ENCODE results near the gene CAPN11. TPM values are rescaled to one million over a fixed set of nuclear protein-coding genes. Genes with fewer than 3 reads are reported as not detected.

CAPN11 gene
- total and polyA plus RNA-seq, 10 of the 15 experiments (the other 5 are each of a cell fraction or from before 2014, with no cell fraction given): 0.05 to 0.44 (median 0.31) TPM

GRCh38 chr6:44219815-44220784 lies 61.5 kb downstream of the CAPN11 start:
- no peaks in the 10 kb centered on the region for H3K36me3 ChIP-seq (ENCODE audit: control insufficient read depth in 2 of 2, insufficient read depth in 2 of 2, low read length in 1 of 2)
- peak overlapping the region; percentile 71; the same call in 1 of the 2 replicates for H3K9ac ChIP-seq (ENCODE audit: control insufficient read depth, insufficient read depth, low read length)
- H2AFZ ChIP-seq (ENCODE audit: control insufficient read depth, low read depth, low read length): peak overlapping the region; percentile 37
- RAD21 ChIA-PET (ENCODE audit: unreplicated experiment): interaction anchor here (1.0 to 3.1 kb wide), 7 partner anchors 11 to 45 kb away, joined by 3 to 14 read pairs (median 6); partner anchors contain the start of gene HSP90AB1
- H4K20me1 ChIP-seq (ENCODE audit: control insufficient read depth, insufficient read depth): no peaks in the 10 kb centered on the region
- POLR2A ChIA-PET: interaction anchor here (0.6 to 7.0 kb wide), 13 partner anchors 17 to 591 kb away, joined by 3 to 63 read pairs (median 6); partner anchors contain the start of genes GTPBP2, HSP90AB1 and SLC35B2
- peaks cover 42% of the 10 kb centered on the region for H3K4me1 ChIP-seq (ENCODE audit: control insufficient read depth, insufficient read depth, low read length)
- H3K27me3 ChIP-seq (replicated peaks in 1 of 2; ENCODE audit: control insufficient read depth in 2 of 2, insufficient read depth in 2 of 2, low read length in 1 of 2): no peaks in the 10 kb centered on the region
- H3K4me3 ChIP-seq: peak overlapping the region; percentile 58; the same call in 1 of the 2 replicates
- no peaks in the 10 kb centered on the region for H3K9me3 ChIP-seq (replicated peaks; ENCODE audit: control insufficient read depth, insufficient read depth, low read length)
- in situ Hi-C loops (cut with MboI): no loop called here
- peak overlapping the region; percentile 66 for H3K4me2 ChIP-seq (ENCODE audit: control insufficient read depth, insufficient read depth)
- peak overlapping the region; percentile 62 for H3K27ac ChIP-seq (ENCODE audit: control insufficient read depth, insufficient read depth)
- 61% methylated on average over 21 of the region's 28 CpGs for WGBS (ENCODE audit: insufficient coverage, insufficient replicate concordance, low lambda C conversion rate, missing lambda C conversion rate)
- ATAC-seq (no peak), FAIRE-seq (no peak), DNase-seq (ENCODE audit: low read depth, low spot score) (no peak)
- peaks cover 17% of the 10 kb centered on the region for H3K79me2 ChIP-seq (ENCODE audit: control insufficient read depth, insufficient read depth, low read length)
- SMC1A ChIA-PET (ENCODE audit: uncharacterized antibody, unreplicated experiment): interaction anchor here (1.3 to 1.9 kb wide), 4 partner anchors 17 to 117 kb away, joined by 3 to 10 read pairs (median 4); partner anchors contain the start of gene HSP90AB1
- BruUV-seq (replicated peaks): no TSS peak
- CTCF ChIA-PET: interaction anchor here (1.0 to 4.2 kb wide), 9 partner anchors 15 to 103 kb away, joined by 3 to 22 read pairs (median 4); no protein-coding TSS in a partner anchor
- intact Hi-C loops (cut with micrococcal nuclease; ENCODE audit: unreplicated experiment): loop anchor here (2.0 kb wide), 1 partner anchor 43 kb away; no protein-coding TSS in a partner anchor
- TF ChIP-seq TARDBP (IDR thresholded peaks at IDR 0.05; ENCODE audit: borderline replicate concordance) (no peak), MEF2B (IDR thresholded peaks at IDR 0.05; ENCODE audit: partially characterized antibody, poor library complexity, severe bottlenecking) (peak; percentile 80), CBX5 (IDR thresholded peaks at IDR 0.05; ENCODE audit: low read depth) (no peak), ZSCAN29 (IDR thresholded peaks at IDR 0.05) (no peak), FOXK2 (IDR thresholded peaks at IDR 0.05) (no peak), CTCF (IDR thresholded peaks at IDR 0.05 in 2 of 3, conservative IDR thresholded peaks at IDR 0.05 in 1 of 3; ENCODE audit: control insufficient read depth in 2 of 3, extremely low read depth in 1 of 3, insufficient read depth in 1 of 3, low read depth in 3 of 3, low read length in 3 of 3) (peak in 2 of 3 experiments; percentile 14 to 17; a peak in 2 of 6 replicates), ZNF217 (IDR thresholded peaks at IDR 0.05) (no peak), RB1 (IDR thresholded peaks at IDR 0.05; ENCODE audit: borderline replicate concordance) (no peak), RELB (IDR thresholded peaks at IDR 0.05; ENCODE audit: low read depth) (no peak), TCF3 (IDR thresholded peaks at IDR 0.05; ENCODE audit: borderline replicate concordance, insufficient read depth, low read depth, low read length) (no peak)
- TF ChIP-seq, protein P1, sequence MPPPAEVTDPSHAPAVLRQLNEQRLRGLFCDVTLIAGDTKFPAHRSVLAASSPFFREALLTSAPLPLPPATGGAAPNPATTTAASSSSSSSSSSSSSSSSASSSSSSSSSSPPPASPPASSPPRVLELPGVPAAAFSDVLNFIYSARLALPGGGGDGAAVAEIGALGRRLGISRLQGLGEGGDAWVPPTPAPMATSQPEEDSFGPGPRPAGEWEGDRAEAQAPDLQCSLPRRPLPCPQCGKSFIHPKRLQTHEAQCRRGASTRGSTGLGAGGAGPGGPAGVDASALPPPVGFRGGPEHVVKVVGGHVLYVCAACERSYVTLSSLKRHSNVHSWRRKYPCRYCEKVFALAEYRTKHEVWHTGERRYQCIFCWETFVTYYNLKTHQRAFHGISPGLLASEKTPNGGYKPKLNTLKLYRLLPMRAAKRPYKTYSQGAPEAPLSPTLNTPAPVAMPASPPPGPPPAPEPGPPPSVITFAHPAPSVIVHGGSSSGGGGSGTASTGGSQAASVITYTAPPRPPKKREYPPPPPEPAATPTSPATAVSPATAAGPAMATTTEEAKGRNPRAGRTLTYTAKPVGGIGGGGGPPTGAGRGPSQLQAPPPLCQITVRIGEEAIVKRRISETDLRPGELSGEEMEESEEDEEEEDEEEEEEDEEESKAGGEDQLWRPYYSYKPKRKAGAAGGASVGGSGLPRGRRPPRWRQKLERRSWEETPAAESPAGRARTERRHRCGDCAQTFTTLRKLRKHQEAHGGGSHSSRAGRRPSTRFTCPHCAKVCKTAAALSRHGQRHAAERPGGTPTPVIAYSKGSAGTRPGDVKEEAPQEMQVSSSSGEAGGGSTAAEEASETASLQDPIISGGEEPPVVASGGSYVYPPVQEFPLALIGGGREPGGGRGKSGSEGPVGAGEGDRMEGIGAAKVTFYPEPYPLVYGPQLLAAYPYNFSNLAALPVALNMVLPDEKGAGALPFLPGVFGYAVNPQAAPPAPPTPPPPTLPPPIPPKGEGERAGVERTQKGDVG (CRISPR knock-in tag; IDR thresholded peaks at IDR 0.05): no peak
- TF ChIP-seq, protein P2, sequence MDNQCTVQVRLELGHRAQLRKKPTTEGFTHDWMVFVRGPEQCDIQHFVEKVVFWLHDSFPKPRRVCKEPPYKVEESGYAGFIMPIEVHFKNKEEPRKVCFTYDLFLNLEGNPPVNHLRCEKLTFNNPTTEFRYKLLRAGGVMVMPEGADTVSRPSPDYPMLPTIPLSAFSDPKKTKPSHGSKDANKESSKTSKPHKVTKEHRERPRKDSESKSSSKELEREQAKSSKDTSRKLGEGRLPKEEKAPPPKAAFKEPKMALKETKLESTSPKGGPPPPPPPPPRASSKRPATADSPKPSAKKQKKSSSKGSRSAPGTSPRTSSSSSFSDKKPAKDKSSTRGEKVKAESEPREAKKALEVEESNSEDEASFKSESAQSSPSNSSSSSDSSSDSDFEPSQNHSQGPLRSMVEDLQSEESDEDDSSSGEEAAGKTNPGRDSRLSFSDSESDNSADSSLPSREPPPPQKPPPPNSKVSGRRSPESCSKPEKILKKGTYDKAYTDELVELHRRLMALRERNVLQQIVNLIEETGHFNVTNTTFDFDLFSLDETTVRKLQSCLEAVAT (IDR thresholded peaks at IDR 0.05): peak; percentile 58

Data from GM12878 (cell line).